Esophagus squamous epithelium (tissue), 5 donors: Measurements from ENCODE around the gene AFP. TPM values are rescaled to one million over a fixed set of nuclear protein-coding genes. Genes with fewer than 3 reads are reported as not detected.

Experiments
- DNase-seq: peaks from one replicate; lab custom pipeline; 2025; lab: John Stamatoyannopoulos, UW
- H3K27ac ChIP-seq, 4 donors: fragments of 200-600 bp; sonication (generic); one replicate each; pipeline ENCODE4 v1.5.1; 2016 to 2019; ENCODE audit warnings: mild to moderate bottlenecking in 1 of 4
- H3K27me3 ChIP-seq, 4 donors: fragments of 200-600 bp; sonication (generic); 1 replicate in 3 of 4; 2 replicates in 1 of 4; pipeline versions ENCODE4 v1.5.1 to v1.6.0; 2017 to 2021; ENCODE audit warnings: antibody characterized with exemption in 1 of 4
- H3K36me3 ChIP-seq, 3 donors: fragments of 200-600 bp; sonication (generic); one replicate each; pipeline ENCODE4 v1.5.1; 2016 to 2019
- H3K4me1 ChIP-seq, 3 donors: fragments of 200-600 bp; sonication (generic); one replicate each; pipeline ENCODE4 v1.5.1; 2017 to 2019
- H3K4me3 ChIP-seq, 4 donors: fragments of 200-600 bp; sonication (generic); 1 replicate in 3 of 4; 2 replicates in 1 of 4; pipeline ENCODE4 v1.5.1; 2016 to 2019; ENCODE audit warnings: mild to moderate bottlenecking in 2 of 4, moderate library complexity in 1 of 4
- H3K9me3 ChIP-seq, 3 donors: fragments of 200-600 bp; sonication (generic); one replicate each; pipeline ENCODE4 v1.5.1; 2016 to 2019
- POLR2A ChIP-seq, 4 donors: fragments of 450-650 bp; IDR thresholded peaks; one replicate each; pipeline ENCODE4 v1.6.1; 2017; ENCODE audit warnings: antibody characterized with exemption in 4 of 4, mild to moderate bottlenecking in 4 of 4, moderate library complexity in 3 of 4
- WGBS, 2 donors: methylation state at CpG; one replicate each; pipeline ENCODE4 v1.1.5; 2018; 5-methylcytosine and 5-hydroxymethylcytosine counted together
- intact Hi-C: fragments of 100-400 bp; cut with DNase I; formaldehyde crosslinking; loops from one replicate; pipeline ENCODE4 v1.15.0; 2022
- total RNA-seq, 4 donors: library from RNA; depleted of rRNA; stranded (reverse); fragments of >200 nt; gene quantifications; one replicate each; pipeline ENCODE4 v1.1.0, GENCODE V29; 2016
- TF ChIP-seq, protein P1 (sequence below), 6 experiments: fragments of 450-650 bp in 4 of 6; fragments of 200-600 bp in 2 of 6; sonication (generic) in 2 of 6; IDR thresholded peaks; one replicate each; pipeline ENCODE4 v1.5.1; 2016 to 2019; ENCODE audit warnings: antibody characterized with exemption in 6 of 6, mild to moderate bottlenecking in 4 of 6, moderate library complexity in 4 of 6
- donor health status: DM: yes; HTN: yes; CAD: no.

Gene AFP
- total RNA-seq, 4 donors from 2014 or later = not detected

DNA sequence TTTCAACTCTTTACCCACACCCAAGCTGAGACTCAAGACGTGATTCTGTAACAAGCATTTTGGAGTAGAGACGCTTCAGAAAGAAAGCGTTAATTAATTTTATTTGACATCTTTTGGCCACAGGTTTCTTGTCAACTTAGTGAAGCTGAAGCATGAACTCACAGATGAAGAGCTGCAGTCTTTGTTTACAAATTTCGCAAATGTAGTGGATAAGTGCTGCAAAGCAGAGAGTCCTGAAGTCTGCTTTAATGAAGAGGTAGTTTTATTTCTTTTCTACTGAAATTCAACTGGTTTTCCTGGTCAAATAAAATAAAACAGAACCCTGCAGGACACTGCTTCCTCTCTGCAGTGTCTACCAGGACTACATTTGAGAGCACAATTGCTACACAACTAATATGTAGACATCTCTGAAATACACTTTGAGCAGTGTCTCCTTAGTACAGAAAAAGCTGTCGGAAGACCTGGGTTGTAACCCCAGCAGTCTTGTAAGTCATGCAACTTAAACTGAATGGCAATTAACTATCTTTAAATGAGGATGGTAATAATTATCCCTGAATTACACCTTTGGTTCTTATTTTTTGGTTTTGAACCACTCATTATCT, 65.7 kb downstream of the AFP start:
- Histone ChIP-seq H3K4me1 (peaks cover 0 to 5% (median 3%) of the 10 kb centered on the region in 3 donors), H3K4me3 (no peak overlapping the region), H3K9me3 (no peaks in the 10 kb centered on the region), H3K36me3 (no peaks in the 10 kb centered on the region), H3K27ac (no peak overlapping the region), H3K27me3 (no peaks in the 10 kb centered on the region)
- 73 to 83% methylated on average over 5 of the region's 5 CpGs for WGBS, 2 donors
- no peak for DNase-seq
- TF ChIP-seq POLR2A (IDR thresholded peaks at IDR 0.05) = no peak
- TF ChIP-seq, protein P1, sequence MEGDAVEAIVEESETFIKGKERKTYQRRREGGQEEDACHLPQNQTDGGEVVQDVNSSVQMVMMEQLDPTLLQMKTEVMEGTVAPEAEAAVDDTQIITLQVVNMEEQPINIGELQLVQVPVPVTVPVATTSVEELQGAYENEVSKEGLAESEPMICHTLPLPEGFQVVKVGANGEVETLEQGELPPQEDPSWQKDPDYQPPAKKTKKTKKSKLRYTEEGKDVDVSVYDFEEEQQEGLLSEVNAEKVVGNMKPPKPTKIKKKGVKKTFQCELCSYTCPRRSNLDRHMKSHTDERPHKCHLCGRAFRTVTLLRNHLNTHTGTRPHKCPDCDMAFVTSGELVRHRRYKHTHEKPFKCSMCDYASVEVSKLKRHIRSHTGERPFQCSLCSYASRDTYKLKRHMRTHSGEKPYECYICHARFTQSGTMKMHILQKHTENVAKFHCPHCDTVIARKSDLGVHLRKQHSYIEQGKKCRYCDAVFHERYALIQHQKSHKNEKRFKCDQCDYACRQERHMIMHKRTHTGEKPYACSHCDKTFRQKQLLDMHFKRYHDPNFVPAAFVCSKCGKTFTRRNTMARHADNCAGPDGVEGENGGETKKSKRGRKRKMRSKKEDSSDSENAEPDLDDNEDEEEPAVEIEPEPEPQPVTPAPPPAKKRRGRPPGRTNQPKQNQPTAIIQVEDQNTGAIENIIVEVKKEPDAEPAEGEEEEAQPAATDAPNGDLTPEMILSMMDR (IDR thresholded peaks at IDR 0.05) = no peak
- intact Hi-C loops = no loop called here

DNA sequence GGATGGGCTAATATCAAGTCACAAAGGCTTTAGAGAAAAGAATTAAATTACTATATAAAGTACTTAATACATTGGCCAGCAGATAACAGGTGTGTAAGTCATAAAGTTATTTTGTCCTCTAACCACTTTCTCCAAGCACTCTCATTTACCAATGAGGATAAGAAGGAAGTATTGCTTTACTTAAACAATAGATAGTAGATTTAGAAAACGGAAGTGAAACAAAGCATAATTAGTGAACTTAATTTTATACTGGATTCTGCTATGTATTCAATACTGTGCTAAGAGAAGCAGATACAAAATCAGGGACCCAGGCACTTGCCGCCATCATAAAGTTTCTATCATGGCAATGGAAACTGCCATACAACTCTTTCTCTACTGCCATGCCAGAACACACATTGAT, 69.5 kb downstream of the AFP start:
- no peak overlapping the region for H3K27ac ChIP-seq
- H3K4me3 ChIP-seq = no peak overlapping the region
- intact Hi-C loops = no loop called here
- no peaks in the 10 kb centered on the region for H3K27me3 ChIP-seq
- H3K9me3 ChIP-seq = no peaks in the 10 kb centered on the region
- TF ChIP-seq, protein P1 (IDR thresholded peaks at IDR 0.05) = no peak
- no peak for TF ChIP-seq POLR2A (IDR thresholded peaks at IDR 0.05)
- no peaks in the 10 kb centered on the region for H3K36me3 ChIP-seq
- no peak for DNase-seq
- WGBS, 2 donors = 71 to 78% methylated on average over 2 of the region's 2 CpGs
- H3K4me1 ChIP-seq = no peaks in the 10 kb centered on the region

Other genes with a start within 250 kb of the AFP start
- 10 to 100 TPM; 31.3 to 55.5 (median 47.5) TPM for gene ANKRD17, start 177.4 kb upstream of the AFP start, total RNA-seq
- under 1 TPM in 1 of 4 donors, not detected in 3; 0.62 TPM for gene ALB, start 31.9 kb upstream of the AFP start, total RNA-seq
- not detected for gene AFM, start 45.5 kb downstream of the AFP start, total RNA-seq
- 1 to 10 TPM; 2.6 to 6.7 (median 4.3) TPM for gene RASSF6, start 184.2 kb downstream of the AFP start, total RNA-seq